GM18502 (cell line): Measurements from ENCODE around the gene SCARF1.
"Not testable (repeated sequence)": the region's sequence is repeated elsewhere in the genome, so short reads cannot be mapped to it uniquely, and the experiment has no call there.

Experiments
- ATAC-seq: cut with Tn5 transposase; IDR thresholded peaks from one replicate; pipeline ENCODE4 v1.9.1; 2021; ENCODE audit warnings: mild to moderate bottlenecking; ENCODE audit not compliant: unreplicated experiment, poor library complexity

SCARF1 gene

GRCh38 chr17:1645207-1646171 is at the start of gene SCARF1:
SCARF1 (minus strand) TSS chr17:1645732; CDS start chr17:1645697, 35 bp downstream.
- ATAC-seq, result no peak

- ATAC-seq, result no peak
Measured at GRCh38 chr17:1693339-1693738, 47.8 kb upstream of the SCARF1 start.

GRCh38 chr17:1690544-1691221 is 45.2 kb upstream of the SCARF1 start:
- no peak for ATAC-seq

GRCh38 chr17:1688405-1688804 is 42.9 kb upstream of the SCARF1 start:
- ATAC-seq, result not testable (repeated sequence)

GRCh38 chr17:1686086-1686485 is 40.6 kb upstream of the SCARF1 start:
- ATAC-seq, result no peak

- ATAC-seq, result peak; percentile 98
Measured at GRCh38 chr17:1684378-1685189, 39.1 kb upstream of the SCARF1 start, which contains the start of gene PRPF8. PRPF8 (minus strand) TSS chr17:1684867; CDS start chr17:1684571, 296 bp downstream.

- ATAC-seq, result no peak
Measured at GRCh38 chr17:1683459-1683858, 37.9 kb upstream of the SCARF1 start.

- no peak for ATAC-seq
Measured at GRCh38 chr17:1676401-1676800, 30.9 kb upstream of the SCARF1 start.

GRCh38 chr17:1673041-1673785 is 27.7 kb upstream of the SCARF1 start:
- ATAC-seq, result no peak

GRCh38 chr17:1663934-1664333 is 18.4 kb upstream of the SCARF1 start:
- not testable (repeated sequence) for ATAC-seq

- ATAC-seq, result no peak
Measured at GRCh38 chr17:1661045-1661444, 15.5 kb upstream of the SCARF1 start.

- ATAC-seq, result no peak
Measured at GRCh38 chr17:1658100-1658499, 12.6 kb upstream of the SCARF1 start.

- no peak for ATAC-seq
Measured at GRCh38 chr17:1653735-1654134, 8.2 kb upstream of the SCARF1 start.

- not testable (repeated sequence) for ATAC-seq
Measured at GRCh38 chr17:1652794-1653193, 7.3 kb upstream of the SCARF1 start.

- ATAC-seq, result no peak
Measured at GRCh38 chr17:1651559-1651844, 6.0 kb upstream of the SCARF1 start.

GRCh38 chr17:1650731-1651558 is 5.4 kb upstream of the SCARF1 start:
- no peak for ATAC-seq

- peak; percentile 9 for ATAC-seq
Measured at GRCh38 chr17:1649844-1650501, 4.4 kb upstream of the SCARF1 start, which contains the start of gene RILP. RILP (minus strand) TSS chr17:1649866; CDS start chr17:1649804, 62 bp downstream.
